Lower lobe of right lung (tissue), 1 donor: Measurements from ENCODE around the gene VRK3. TPM values are rescaled to one million over a fixed set of nuclear protein-coding genes. Genes with fewer than 3 reads are reported as not detected.

ENCODE experiments used
- total RNA-seq: library from RNA; stranded (reverse); fragmentation: NEBNext Ultra II Directional; extraction: Animal tissue kit (Norgen Biotek cat#: 25700); gene quantifications from one replicate; pipeline ENCODE4 v1.2.1, GENCODE V29; 2021
- donor health status: DM: no; HTN: yes; CAD: no; lungs with severe emphysema.

The VRK3 gene
- total RNA-seq, 1 donor from 2014 or later, result 47.1 TPM

Other genes with a start within 250 kb of the VRK3 start
- gene FUZ, start 212.1 kb downstream of the VRK3 start, total RNA-seq, result 24.0 TPM
- gene MED25, start 207.1 kb downstream of the VRK3 start, total RNA-seq, result 65.8 TPM
- gene PTOV1, start 174.2 kb downstream of the VRK3 start, total RNA-seq, result 124 TPM
- gene PNKP, start 157.8 kb downstream of the VRK3 start, total RNA-seq, result 78.0 TPM
- gene AKT1S1, start 148.0 kb downstream of the VRK3 start, total RNA-seq, result 29.7 TPM
- gene TBC1D17, start 147.7 kb downstream of the VRK3 start, total RNA-seq, result 53.1 TPM
- 1.6 TPM for gene IL4I1, start 128.5 kb downstream of the VRK3 start, total RNA-seq
- 13.8 TPM for gene ATF5, start 96.2 kb downstream of the VRK3 start, total RNA-seq
- gene NUP62, start 95.9 kb downstream of the VRK3 start, total RNA-seq, result 36.5 TPM
- 7.7 TPM for gene SIGLEC11, start 64.2 kb downstream of the VRK3 start, total RNA-seq
- gene ZNF473, start 633 bp upstream of the VRK3 start, total RNA-seq, result 6.8 TPM
- gene IZUMO2, start 137.9 kb upstream of the VRK3 start, total RNA-seq, result not detected
- gene MYH14, start 178.2 kb upstream of the VRK3 start, total RNA-seq, result 113 TPM